ENCODE results near the gene KIF26A.

KIF26A gene

GRCh38 chr14:104184911-104185499 lies 46.6 kb downstream of the KIF26A start:
- Histone ChIP-seq H3K4me3 (no peak overlapping the region), H3K27ac (no peak overlapping the region), H3K9me3 (replicated peaks in 1 of 11) (no peaks in the 10 kb centered on the region), H3K9ac (peak overlapping the region in 2 of 11 experiments; percentile 14 to 26; a peak in 2 of 22 replicates), H3K36me3 (no peaks in the 10 kb centered on the region), H3K4me2 (peak overlapping the region in 10 of 11 experiments; percentile 29 to 64 (median 53); a peak in 18 of 22 replicates), H4K20me1 (peaks cover 0 to 20% (median 0%) of the 10 kb centered on the region in 11 experiments; a peak in 6 of 22 replicates), H3K4me1 (peaks cover 4 to 52% (median 30%) of the 10 kb centered on the region in 10 experiments; a peak in 16 of 20 replicates), H3K27me3 (no peaks in the 10 kb centered on the region)
- TF ChIP-seq Cebpa-rat (IDR thresholded peaks at IDR 0.05) = no peak

GRCh38 chr14:104185916-104186495 lies 47.6 kb downstream of the KIF26A start:
- H3K4me2 ChIP-seq = peak overlapping the region in 6 of 11 experiments; percentile 18 to 42 (median 28); a peak in 9 of 22 replicates
- H4K20me1 ChIP-seq = peaks cover 0 to 23% (median 0%) of the 10 kb centered on the region in 11 experiments; a peak in 5 of 22 replicates
- H3K4me1 ChIP-seq = peaks cover 4 to 49% (median 30%) of the 10 kb centered on the region in 10 experiments; a peak in 16 of 20 replicates
- no peaks in the 10 kb centered on the region for H3K36me3 ChIP-seq
- H3K27me3 ChIP-seq = no peaks in the 10 kb centered on the region
- no peak overlapping the region for H3K27ac ChIP-seq
- no peak overlapping the region for H3K9ac ChIP-seq
- no peaks in the 10 kb centered on the region for H3K9me3 ChIP-seq (replicated peaks in 1 of 11)
- no peak overlapping the region for H3K4me3 ChIP-seq
- no peak for TF ChIP-seq Cebpa-rat (IDR thresholded peaks at IDR 0.05)

GRCh38 chr14:104186575-104186974 lies 48.2 kb downstream of the KIF26A start:
- H3K27ac ChIP-seq = no peak overlapping the region
- no peaks in the 10 kb centered on the region for H3K9me3 ChIP-seq (replicated peaks in 1 of 11)
- peak overlapping the region in 5 of 11 experiments; percentile 19 to 42 (median 34); a peak in 10 of 22 replicates for H3K4me2 ChIP-seq
- TF ChIP-seq Cebpa-rat (IDR thresholded peaks at IDR 0.05) = no peak
- H3K4me1 ChIP-seq = peaks cover 4 to 43% (median 28%) of the 10 kb centered on the region in 10 experiments; a peak in 16 of 20 replicates
- peaks cover 0 to 19% (median 0%) of the 10 kb centered on the region in 11 experiments; a peak in 4 of 22 replicates for H4K20me1 ChIP-seq
- H3K4me3 ChIP-seq = no peak overlapping the region
- H3K36me3 ChIP-seq = no peaks in the 10 kb centered on the region
- H3K9ac ChIP-seq = no peak overlapping the region
- H3K27me3 ChIP-seq = no peaks in the 10 kb centered on the region

GRCh38 chr14:104187121-104187889 lies 48.9 kb downstream of the KIF26A start:
- no peaks in the 10 kb centered on the region for H3K27me3 ChIP-seq
- no peak for TF ChIP-seq Cebpa-rat (IDR thresholded peaks at IDR 0.05)
- H3K9ac ChIP-seq = no peak overlapping the region; a peak in 1 of 22 replicates
- peaks cover 4 to 48% (median 29%) of the 10 kb centered on the region in 10 experiments; a peak in 16 of 20 replicates for H3K4me1 ChIP-seq
- peak overlapping the region in 4 of 11 experiments; percentile 19 to 42 (median 38); a peak in 8 of 22 replicates for H3K4me2 ChIP-seq
- H4K20me1 ChIP-seq = peaks cover 0 to 19% (median 0%) of the 10 kb centered on the region in 11 experiments; a peak in 3 of 22 replicates
- no peak overlapping the region for H3K4me3 ChIP-seq
- H3K27ac ChIP-seq = no peak overlapping the region
- no peaks in the 10 kb centered on the region for H3K9me3 ChIP-seq (replicated peaks in 1 of 11)
- no peaks in the 10 kb centered on the region for H3K36me3 ChIP-seq

- Histone ChIP-seq H3K27ac (no peak overlapping the region), H3K36me3 (no peaks in the 10 kb centered on the region), H3K4me3 (no peak overlapping the region), H3K27me3 (no peaks in the 10 kb centered on the region), H3K9ac (no peak overlapping the region), H3K4me1 (peaks cover 4 to 56% (median 34%) of the 10 kb centered on the region in 10 experiments; a peak in 16 of 20 replicates), H4K20me1 (peaks cover 0 to 16% (median 0%) of the 10 kb centered on the region in 11 experiments; a peak in 3 of 22 replicates), H3K4me2 (peak overlapping the region in 3 of 11 experiments; percentile 4 to 27 (median 10); a peak in 4 of 22 replicates), H3K9me3 (replicated peaks in 1 of 11) (no peaks in the 10 kb centered on the region)
- TF ChIP-seq Cebpa-rat (IDR thresholded peaks at IDR 0.05) = no peak
Measured at GRCh38 chr14:104187931-104188726, 49.7 kb downstream of the KIF26A start.

- H3K4me1 ChIP-seq = peaks cover 4 to 61% (median 34%) of the 10 kb centered on the region in 10 experiments; a peak in 16 of 20 replicates
- no peaks in the 10 kb centered on the region for H3K36me3 ChIP-seq
- H3K4me3 ChIP-seq = no peak overlapping the region
- TF ChIP-seq Cebpa-rat (IDR thresholded peaks at IDR 0.05) = no peak
- H3K9ac ChIP-seq = no peak overlapping the region
- peaks cover 0 to 17% (median 0%) of the 10 kb centered on the region in 11 experiments; a peak in 3 of 22 replicates for H4K20me1 ChIP-seq
- no peak overlapping the region for H3K27ac ChIP-seq
- no peaks in the 10 kb centered on the region for H3K9me3 ChIP-seq (replicated peaks in 1 of 11)
- no peaks in the 10 kb centered on the region for H3K27me3 ChIP-seq
- peak overlapping the region in 4 of 11 experiments; percentile 4 to 27 (median 20); a peak in 5 of 22 replicates for H3K4me2 ChIP-seq
Measured at GRCh38 chr14:104188727-104189400, 50.5 kb downstream of the KIF26A start.

- H3K27ac ChIP-seq = no peak overlapping the region
- peaks cover 0 to 24% (median 0%) of the 10 kb centered on the region in 11 experiments; a peak in 3 of 22 replicates for H4K20me1 ChIP-seq
- H3K4me2 ChIP-seq = no peak overlapping the region
- no peak overlapping the region for H3K9ac ChIP-seq
- no peaks in the 10 kb centered on the region for H3K9me3 ChIP-seq (replicated peaks in 1 of 11)
- no peaks in the 10 kb centered on the region for H3K27me3 ChIP-seq
- no peak for TF ChIP-seq Cebpa-rat (IDR thresholded peaks at IDR 0.05)
- H3K4me1 ChIP-seq = peaks cover 3 to 65% (median 36%) of the 10 kb centered on the region in 10 experiments; a peak in 16 of 20 replicates
- H3K36me3 ChIP-seq = no peaks in the 10 kb centered on the region
- H3K4me3 ChIP-seq = no peak overlapping the region
Measured at GRCh38 chr14:104189629-104190335, 51.4 kb downstream of the KIF26A start.
